ENCODE measurements around the gene TEKT1.

- no peak for TF ChIP-seq CTCF (IDR thresholded peaks at IDR 0.05; ENCODE audit: low read depth, low read length, poor library complexity, severe bottlenecking)
- no peak for TF ChIP-seq EZH2phosphoT487 (IDR thresholded peaks at IDR 0.05; ENCODE audit: borderline replicate concordance, low read length)
Measured at GRCh38 chr17:6800422-6801027, 31.0 kb downstream of the TEKT1 start.
